Measurements from ENCODE around the gene GALNT18.

The GALNT18 gene

DNA sequence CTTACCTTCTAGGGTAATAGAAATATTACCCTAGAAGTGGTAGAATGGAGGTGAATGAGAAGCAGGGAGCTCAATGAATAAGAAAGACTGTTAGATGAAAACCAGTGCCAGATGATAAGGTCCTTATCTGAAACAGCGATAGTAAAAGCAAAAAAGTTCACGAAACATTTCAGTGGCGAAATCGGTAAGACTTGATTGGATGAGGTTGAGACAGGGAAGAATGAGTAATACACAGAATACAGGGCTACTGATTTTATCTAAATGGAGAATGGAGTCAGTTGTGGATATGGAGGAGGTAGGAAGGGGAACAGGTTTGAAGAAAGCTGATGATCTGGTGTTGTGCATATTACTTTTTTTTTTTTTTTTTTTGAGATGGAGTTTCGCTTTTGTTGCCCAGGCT is 96.5 kb downstream of the GALNT18 start:
- no peak for DNase-seq

DNA sequence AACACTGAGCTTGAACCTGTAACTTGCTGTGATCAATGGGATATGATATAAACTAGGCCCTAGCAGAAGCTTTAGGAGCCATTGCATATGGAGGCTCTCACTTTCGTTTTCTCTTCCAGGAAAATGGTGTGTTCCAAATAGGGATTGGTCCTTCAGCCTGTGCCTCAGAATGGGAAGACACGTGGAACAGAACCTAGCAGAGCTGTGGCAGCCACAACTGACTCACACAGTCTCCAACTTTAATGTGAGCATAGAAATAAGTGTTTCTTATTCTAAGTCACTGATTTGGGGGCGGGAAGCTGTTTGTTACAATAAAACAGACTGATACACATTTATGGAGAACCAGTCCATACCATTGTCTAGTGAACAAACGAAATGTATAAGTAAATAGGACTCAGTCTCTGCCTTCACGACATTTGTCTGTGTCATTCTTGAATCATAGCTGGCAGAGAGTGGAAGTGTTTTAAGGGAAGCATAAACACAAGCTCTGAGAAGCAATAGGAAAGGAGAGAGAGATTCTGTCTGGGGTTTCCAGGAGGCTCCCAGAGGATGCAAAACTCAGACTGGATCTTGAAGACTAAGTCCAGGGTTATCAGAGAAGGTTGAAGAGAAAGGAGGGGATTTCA is 97.3 kb downstream of the GALNT18 start:
- no peak for DNase-seq

DNA sequence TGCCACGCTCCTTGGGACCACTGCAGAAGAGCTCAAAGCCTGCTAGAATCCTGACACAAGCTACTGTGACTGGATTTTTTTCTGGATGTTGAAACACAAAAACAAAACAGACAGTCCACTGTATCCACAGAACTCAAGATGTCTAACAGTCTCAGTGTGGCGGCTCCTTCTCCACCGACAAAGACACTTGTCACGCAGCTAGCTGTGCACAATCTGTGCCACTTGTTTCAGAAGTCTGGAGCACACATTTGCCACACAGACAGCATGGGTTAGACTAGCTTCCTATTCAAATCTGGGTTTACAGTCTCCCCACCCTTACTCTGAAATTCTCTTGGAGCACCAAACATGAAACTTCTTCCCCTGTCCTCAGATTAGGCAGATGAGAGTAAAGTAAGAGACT is 99.2 kb downstream of the GALNT18 start:
- no peak for DNase-seq

DNA sequence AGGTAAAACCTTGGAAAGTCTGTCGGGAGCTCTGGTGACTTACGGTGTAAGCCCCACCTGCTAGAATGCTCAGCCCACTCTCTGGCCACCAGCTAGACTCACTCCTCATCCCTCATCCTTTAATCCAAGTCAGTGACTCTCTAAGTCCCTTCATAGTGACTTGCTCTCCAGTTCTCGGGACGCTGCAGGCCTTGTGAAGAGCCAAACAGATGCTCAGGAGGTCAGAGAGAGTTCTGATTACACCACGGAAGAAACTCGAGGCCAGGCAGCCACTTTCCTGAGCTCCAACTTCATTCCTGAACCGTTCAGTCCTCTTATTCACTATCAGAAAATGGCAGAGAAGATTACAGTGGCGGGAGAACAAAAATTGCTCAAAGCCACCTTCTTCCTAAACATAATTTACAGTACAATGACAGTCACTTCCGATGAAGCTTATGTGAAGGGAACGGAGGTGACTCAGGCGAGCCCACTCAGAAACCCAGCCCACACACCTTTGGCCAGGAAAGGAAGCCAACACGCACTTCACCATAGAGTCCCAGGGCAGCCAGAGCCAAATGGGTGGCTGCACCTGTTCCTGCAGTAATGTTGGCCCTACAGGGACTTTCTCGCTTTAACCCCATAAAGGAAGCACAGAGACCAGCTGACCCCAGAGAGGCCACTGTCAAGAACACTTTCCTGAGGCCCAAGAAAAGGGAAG is 100.4 kb downstream of the GALNT18 start:
- DNase-seq: no peak

DNA sequence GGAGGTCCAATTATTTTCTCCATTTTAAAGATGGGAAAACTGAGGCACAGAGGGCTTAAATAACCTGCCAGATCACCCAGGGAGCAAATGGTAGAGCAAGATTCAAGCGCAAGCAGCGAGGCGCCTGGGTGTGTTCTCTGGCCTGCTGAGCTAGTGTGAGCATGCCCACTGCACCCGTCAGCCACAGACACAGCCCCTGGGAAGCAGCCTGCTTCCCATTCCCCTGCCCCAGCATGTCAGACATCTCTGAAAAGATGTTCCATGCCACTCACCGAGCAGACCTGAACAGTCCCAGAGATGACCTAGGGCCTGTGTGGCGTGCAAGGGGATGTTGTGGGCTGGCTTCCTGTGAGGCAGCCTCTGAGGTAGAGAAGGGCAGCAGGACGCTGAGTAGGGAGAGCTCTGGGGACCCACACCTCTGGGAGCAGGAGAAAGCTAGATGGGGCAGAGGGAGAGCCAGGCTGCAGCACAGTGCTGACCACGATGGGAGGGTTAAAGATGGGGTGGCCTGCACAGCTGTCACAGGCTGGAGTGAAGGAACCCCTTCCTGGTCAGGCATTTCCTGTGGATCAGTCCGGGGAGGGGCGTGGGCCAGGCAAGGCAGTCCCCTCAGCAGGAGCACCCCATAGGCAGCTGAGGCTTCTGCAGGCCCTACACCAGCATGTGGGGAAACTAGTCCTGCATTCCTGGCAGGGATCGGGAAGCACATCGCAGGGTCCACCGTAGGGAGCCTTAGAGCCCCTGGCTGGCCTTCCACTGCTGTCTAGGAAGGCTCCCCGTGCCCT is 101.4 kb downstream of the GALNT18 start:
- DNase-seq: no peak

DNA sequence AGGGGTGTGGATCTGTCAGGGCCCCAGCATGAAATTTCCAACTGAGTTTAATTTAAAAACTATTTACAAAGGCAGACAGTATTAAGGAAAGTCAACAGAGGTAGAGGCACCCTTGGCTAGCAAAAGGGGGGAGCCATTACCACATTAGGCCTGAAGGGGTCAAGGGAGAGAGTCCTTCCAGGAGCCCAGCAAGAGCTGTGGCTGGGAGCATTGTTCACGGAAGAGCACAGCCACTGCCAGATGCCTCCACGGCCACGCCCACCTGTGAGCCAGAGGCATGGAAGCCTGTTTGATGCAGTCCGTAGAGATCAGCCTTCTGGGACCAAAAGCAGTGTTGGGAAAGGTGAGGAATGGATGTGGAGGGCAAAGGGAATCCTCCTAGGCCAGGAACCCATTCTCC is 102.6 kb downstream of the GALNT18 start:
- no peak for DNase-seq

DNA sequence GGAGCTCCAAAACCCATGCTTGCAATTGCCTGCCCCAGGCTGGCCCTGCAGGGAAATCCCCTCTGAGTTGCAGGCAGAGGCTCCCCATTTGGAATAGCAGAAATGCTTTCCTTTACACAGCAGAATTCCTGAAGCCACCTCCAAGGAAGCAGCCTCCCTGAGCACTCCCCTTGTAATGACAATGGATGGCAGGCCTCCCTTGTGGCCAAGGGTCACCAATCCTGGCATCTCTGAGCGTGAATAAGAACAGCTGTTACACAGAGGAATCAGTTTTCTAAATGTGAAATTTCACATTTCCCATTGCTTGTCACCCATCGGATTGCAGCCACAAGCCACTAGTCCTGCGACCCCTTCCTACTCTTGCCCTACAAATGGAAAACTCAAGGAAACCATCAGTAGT is 107.6 kb downstream of the GALNT18 start:
- DNase-seq: no peak

DNA sequence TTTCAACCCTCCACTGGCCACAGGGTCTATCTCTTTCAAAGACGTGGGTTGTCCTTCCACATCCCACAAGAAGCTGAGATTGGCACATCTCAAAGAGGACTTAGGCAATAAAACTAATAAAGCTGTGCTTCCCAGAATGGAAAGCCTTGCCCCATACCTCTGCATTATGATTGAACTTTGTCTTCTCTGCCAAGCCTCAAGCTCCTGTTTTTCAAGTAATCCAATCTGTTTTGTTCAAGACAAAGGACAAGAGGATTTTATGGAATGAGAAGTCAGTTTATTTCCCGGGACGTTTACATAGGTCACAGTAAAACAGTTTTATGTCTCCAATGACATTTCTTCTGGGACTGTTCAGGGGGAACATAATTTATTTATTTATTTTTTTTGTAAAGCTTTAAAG is 108.4 kb downstream of the GALNT18 start:
- no peak for DNase-seq

DNA sequence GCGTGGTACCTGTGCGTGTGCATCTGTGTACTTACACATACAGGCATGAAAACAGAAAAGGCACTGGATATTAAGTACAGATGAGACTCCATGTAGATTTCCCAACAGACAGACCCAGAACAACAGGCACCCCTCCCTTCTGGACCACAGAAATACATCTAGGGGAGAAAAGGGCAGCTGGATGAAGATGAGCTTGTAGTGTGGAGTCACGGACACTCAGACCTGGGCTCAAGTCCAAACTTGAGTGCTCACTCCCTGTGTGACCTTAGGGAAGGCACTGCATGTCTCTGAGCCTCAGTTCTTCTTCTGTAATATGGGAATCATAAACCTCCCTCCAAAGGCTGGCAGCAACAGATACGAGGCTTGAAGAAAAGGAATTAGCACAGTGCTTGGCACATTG is 108.9 kb downstream of the GALNT18 start:
- no peak for DNase-seq

DNA sequence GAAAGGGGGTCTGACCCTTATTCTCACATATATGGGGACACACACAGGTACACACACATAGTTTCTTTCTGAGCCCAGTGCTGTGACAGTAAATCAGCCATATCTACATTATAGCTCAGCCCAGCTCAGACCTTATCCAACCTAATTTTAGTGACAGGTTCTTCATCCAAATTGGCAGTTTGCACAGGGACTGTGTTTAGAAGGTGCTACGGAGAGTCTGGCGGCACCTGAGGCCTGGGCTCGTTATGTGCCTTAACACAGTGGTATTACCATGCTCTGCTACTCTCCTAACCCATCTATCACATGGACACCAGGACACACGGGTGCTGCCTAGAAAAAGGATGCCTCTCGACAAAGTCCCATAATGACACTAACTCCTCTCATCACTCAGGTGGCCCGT is 109.3 kb downstream of the GALNT18 start:
- DNase-seq: no peak

DNA sequence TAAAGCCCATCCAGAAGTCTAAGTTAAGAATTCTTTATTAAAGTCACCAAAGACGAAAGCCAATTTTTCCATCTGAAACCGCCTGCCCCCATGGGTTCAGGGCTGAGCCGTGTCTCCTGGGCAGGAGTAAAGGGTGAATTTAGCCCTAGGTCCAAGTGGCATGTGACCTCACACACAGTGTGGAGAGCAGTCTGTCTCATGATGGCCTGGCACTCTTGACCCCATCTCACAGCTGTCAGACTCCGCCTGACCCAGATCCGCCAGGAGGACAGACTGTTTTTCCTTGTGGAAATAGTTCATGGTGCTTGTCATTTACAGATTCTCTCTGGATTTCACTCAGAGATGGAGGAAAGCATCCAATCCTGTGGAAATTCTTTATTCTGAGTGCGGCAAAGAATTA is 109.7 kb downstream of the GALNT18 start:
- no peak for DNase-seq

DNA sequence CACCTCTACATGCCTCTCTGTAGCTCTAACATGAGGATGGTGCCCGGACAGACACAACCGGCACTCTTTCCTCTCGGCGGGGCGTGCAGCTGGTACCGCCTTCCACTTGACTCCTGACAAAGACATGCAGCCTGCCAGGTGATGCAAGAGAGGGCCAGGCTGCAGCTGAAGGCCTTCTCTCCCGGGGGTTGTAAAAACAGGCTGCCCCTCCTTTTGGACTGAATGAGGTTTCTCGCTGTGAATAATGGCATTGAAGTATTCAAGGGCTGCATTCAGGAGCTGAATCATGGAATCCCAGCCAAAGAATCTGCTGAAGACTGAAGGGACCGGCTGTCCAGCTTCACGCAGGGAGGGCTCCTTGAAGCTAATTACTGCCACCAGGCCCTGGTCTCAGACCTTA is 110.9 kb downstream of the GALNT18 start:
- DNase-seq: peak; percentile 84

DNA sequence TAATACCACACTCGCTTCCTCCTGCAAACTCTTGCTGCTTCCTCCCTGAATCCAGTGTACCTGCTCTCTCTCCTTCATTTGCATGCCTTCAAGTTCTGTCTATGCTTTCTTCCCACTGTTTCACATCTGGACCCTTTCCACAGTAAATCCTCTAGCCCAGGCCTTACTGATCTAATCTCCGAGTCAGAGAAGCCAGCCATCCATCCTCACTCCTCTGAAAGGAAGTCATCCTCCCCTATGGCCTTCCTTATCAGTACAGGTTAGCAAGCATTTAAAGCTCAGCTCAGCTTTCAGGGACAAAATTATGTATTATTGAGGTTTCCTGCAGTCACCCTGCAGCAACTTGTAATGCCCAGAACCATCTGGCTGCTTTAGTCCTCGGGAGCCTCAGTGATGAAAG is 116.1 kb downstream of the GALNT18 start:
- DNase-seq: no peak

DNA sequence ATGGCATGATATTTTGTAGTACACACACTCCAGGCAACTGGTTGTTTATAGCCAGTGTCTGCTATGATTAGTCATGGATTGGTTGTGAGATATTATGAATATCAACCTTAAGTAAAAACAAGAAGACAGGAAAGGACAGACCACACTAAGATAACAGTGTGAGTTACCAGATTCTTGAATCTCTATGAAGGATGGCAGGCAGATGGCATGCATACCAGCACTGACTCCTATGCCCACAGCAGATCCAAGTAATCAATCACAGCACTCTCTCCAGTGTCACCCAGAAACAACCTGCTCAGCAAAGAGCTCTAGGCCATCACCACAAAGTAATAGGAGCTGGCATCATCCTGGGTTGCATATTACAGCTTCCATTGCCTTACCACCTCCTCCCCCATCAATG is 116.6 kb downstream of the GALNT18 start:
- DNase-seq: no peak

DNA sequence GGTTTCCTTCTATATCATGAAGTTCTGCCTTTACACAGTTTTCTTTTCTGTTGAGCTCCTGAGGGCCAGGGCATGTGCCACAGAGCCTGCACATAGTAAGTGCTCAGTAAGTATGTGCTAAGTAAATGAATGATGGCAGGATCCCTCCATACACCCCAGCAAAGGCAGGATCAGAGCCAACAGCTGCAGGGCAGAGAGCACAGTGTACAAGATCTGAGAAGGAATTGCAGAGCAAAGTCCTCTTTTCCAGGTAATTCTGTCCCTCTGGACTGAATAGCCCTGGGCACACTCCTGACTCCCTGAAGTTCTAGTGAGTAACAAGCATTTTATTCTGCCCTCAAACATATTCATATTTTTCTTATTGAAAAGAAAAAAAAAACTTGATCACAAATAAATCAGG is 117.7 kb downstream of the GALNT18 start:
- no peak for DNase-seq

DNA sequence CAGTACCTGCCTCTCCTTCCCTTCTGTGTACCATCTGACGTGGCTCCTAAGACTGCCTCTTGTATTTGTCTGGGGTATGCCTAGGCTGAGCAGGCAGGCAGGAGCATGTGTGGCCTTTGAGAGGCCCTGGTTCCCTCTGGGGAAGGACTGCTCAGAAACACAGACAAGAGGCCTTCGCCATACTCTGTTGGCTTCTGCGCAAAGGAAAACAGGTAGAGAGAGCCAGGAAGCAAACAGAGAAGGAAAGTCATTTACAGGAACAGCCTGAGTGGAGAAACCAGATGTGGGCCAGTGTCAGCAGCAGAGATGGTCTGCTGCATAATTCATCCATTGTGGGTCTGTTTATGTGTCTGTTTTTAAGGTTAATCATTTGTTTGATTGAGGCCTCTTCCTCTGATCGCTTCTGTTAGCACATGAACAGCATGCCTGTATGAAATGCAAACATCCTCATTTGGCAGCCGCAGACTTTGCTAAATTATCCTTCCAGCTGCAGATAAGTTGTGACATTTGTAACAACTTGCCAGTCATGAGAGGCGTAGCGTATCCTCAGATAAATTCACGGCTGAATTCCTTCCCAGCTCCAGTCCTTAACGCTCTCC is 119.4 kb downstream of the GALNT18 start:
- DNase-seq: no peak

DNA sequence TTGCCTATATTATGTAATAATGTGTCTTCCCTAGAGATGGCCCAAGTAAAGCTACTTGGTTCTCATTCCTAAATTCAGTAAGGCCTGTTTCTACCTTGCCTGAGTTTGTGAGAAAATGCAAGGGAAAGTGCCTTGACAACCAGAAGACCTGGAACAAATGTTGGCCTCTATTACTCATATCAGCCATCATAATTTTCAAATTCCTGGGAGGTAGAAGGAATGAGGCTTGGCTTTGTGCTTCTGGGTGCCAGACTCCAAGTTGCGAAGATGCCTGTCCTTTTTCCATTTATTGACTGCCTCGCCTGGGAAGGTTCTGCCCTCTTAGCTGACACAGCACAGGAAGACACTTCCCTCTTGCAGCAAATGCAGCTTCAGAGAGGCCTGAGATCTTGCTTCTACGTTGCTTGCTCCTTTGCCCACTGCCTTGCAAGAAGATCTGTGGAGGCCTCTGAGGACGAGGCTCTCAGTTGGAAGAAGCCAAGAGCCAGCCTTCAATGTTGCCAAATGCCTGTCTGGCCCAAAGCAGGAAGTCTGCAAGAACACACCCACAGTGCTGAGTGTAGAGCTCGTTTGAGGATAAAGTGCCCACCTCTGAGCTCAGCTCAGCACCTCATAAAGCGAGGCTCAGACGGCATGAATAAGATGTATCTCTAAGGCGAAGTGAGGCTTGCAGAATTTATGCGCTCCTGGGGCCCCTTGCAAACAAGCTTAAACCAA is 120.1 kb downstream of the GALNT18 start:
- no peak for DNase-seq

DNA sequence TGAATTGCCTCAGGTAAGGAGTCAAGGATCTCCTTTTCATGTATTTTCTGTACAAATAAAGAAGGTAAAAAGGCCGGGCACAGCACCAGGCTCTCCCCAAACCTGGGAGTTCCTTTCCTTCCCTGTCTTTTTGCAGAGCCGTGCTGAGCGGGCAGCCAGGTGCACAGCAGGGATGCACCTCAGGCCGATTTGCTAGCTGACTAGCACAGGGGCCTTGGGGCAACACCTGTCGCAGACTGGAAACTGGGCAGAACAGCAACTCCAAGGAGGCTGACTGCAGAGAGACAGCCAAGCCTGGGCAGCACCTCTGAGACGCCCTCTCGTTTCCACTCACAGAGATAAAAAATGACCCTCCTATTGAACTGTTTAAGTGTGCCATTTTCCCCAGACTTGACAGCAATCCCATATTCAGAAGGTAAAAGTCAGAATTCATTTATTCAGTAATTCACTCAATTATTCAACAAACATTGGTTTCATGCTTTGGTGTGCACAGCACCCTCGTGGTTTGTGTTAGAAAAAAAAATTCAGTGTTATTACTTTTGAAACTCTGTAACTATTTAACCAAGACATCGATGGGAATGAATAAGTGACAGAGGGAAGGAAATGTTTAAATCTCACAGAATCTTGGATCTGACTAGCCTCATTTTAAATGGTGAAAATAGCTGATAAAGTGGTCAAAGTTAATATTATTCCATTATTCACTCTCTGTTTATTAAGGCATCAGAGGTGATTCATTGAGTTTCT is 120.9 kb downstream of the GALNT18 start:
- DNase-seq: no peak

DNA sequence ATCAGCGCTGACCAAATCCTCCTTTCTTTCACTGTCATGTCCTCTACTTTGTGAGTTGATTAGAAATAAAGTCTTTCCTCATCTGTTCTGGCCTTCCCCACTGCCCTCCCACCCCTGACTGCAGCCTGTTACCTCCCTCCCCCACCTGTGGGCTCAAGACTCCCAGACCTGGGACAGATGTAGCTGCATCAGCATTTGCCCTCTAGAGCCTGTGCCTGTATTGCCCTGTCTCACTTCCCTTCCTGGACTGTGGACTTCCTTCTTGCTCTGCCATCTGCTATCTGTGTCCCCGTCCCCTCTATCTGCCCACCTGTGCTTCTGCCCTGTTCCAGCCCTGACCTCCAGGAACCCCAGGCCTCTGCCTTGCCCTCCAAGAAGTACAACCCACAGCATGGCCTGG is 122.5 kb downstream of the GALNT18 start:
- DNase-seq: no peak

DNA sequence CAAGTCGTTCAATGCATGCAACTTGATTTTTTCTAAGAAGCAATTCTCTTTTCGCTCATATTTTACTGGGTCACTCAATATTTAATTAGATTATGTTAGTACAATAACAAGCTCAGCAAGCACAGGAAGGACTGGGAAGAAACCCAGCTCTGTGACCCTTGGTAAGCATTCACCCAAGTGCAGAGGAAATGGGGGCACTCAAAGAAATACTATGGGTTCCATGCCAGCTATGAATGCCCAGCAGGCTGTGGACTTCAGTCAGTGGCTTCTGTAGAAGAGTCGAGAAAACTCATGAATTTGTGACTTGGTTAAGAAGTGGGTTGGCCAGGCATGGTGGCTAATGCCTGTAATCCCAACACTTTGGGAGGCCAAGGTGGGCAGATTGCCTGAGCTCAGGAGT is 123.6 kb downstream of the GALNT18 start:
- DNase-seq: no peak

DNA sequence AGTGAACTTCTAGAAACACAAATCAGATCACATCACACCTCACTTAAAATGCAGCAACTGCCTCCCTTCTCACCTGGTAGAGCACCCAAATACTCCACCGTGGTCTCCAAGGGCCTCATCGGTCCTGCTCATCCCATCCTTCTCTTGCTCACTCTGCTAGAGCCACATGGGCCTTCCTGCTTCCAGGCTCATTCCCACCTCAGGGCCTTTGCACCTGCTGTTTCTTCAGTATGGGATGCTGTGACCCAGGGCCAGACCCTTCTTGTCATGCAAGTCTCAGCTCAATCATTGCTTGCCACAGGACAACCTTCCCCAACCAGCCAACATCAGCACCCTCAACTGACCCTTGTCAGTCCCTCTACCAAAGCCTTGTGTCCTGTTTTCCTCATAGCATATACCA is 124.9 kb downstream of the GALNT18 start:
- DNase-seq: no peak

DNA sequence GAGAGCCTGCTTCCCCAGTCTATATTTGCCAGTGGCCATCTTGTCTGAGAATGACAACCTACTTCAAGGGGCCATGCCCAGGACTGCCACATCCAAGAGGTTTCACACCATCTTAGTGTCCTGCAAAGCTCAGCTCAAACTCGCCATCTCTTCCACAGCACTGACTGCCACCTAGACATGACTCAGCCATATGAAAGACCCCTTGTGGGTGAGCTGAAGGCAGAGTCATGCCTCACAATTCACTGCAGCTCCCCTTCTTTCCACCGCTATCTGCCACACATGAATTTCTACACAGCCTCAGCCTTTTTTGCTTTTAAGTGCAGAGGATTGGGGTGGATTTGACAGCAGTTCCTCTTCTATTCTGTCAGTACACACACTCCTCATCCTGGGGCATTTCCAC is 127.5 kb downstream of the GALNT18 start:
- no peak for DNase-seq

DNA sequence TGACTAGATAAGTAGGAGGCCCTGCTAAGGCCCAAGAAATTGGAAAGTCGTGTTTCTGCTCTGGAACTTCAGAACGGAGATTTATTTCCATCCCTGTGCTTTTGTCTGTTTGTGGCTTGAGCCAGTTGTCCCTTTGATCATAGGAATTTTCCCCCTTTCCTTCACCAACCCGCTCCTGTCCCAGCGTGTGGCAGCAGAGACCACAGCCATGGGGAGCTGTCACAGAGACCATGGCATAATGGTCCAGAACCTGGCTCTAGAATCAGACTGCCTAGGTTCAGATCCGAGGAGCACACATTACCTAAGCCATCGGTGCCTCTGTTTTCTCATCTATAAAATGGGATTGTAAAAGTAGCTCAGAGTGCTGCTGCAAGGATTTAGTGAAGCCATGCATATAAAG is 128.1 kb downstream of the GALNT18 start:
- no peak for DNase-seq
